Mucosa of descending colon (tissue), 3 donors: ENCODE data around the gene TRPM7. TPM values are rescaled to one million over a fixed set of nuclear protein-coding genes. Genes with fewer than 3 reads are reported as not detected.

Experiments
- ATAC-seq: fragments of 200-7000 bp; cut with Tn5 transposase; one replicate; pipeline ENCODE4 v1.9.1; 2020; ENCODE audit warnings: mild to moderate bottlenecking, moderate library complexity
- DNase-seq, 3 donors: peaks; one replicate each; pipeline ENCODE4 v3.0.0-alpha.2; 2020
- H3K36me3 ChIP-seq: fragments of 200-600 bp; one replicate; pipeline ENCODE4 v1.8.0; 2021; ENCODE audit warnings: low read depth, mild to moderate bottlenecking
- H3K4me1 ChIP-seq: fragments of 200-600 bp; one replicate; pipeline ENCODE4 v1.8.0; 2021; ENCODE audit warnings: low read depth, mild to moderate bottlenecking
- H3K4me3 ChIP-seq: fragments of 200-600 bp; one replicate; pipeline ENCODE4 v1.8.0; 2021; ENCODE audit warnings: mild to moderate bottlenecking
- H3K9me3 ChIP-seq: fragments of 200-600 bp; one replicate; pipeline ENCODE4 v1.8.0; 2021; ENCODE audit warnings: mild to moderate bottlenecking
- CTCF ChIP-seq: fragments of 200-600 bp; IDR thresholded peaks from one replicate; pipeline ENCODE4 v1.8.0; 2022; ENCODE audit warnings: antibody characterized with exemption, mild to moderate bottlenecking
- intact Hi-C, 2 donors: fragments of 100-400 bp; cut with DNase I in 1 of 2; cut with micrococcal nuclease in 1 of 2; formaldehyde crosslinking; loops; one replicate each; pipeline versions ENCODE4 v1.11.0 to v1.11.1; 2022; cut with DNase I, micrococcal nuclease
- total RNA-seq, 3 donors: library from RNA; stranded (reverse); fragmentation: NEBNext Ultra II Directional in 2 of 3; extraction: Animal tissue kit (Norgen Biotek cat#: 25700) in 2 of 3; gene quantifications; one replicate each; pipeline versions ENCODE4 v1.2.1 to v1.2.4, GENCODE V29; 2021 to 2023
- donor health status: DM: no; HTN: no; CAD: no; lungs with moderate emphysema.
- donor health status: DM: no; HTN: no; CAD: no.
- donor health status: DM: no; HTN: yes; CAD: no.

The TRPM7 gene
- total RNA-seq, 3 donors from 2014 or later: 34.7 to 39.7 (median 38.8) TPM

GRCh38 chr15:50653156-50653743 is 33.3 kb downstream of the TRPM7 start:
- Histone ChIP-seq H3K36me3 (no peaks in the 10 kb centered on the region), H3K4me1 (no peaks in the 10 kb centered on the region), H3K9me3 (no peaks in the 10 kb centered on the region), H3K4me3 (no peak overlapping the region)
- TF ChIP-seq CTCF: no peak
- intact Hi-C loops: no loop called here
- ATAC-seq: no peak
- DNase-seq: no peak

- no peak for ATAC-seq
- DNase-seq: no peak
- no peaks in the 10 kb centered on the region for H3K4me1 ChIP-seq
- H3K9me3 ChIP-seq: no peaks in the 10 kb centered on the region
- no peak for TF ChIP-seq CTCF
- H3K4me3 ChIP-seq: no peak overlapping the region
- no peaks in the 10 kb centered on the region for H3K36me3 ChIP-seq
- intact Hi-C loops: no loop called here
Observed at GRCh38 chr15:50652671-50653070, 33.9 kb downstream of the TRPM7 start.

- Histone ChIP-seq H3K9me3 (no peaks in the 10 kb centered on the region), H3K36me3 (no peaks in the 10 kb centered on the region), H3K4me3 (no peak overlapping the region), H3K4me1 (no peaks in the 10 kb centered on the region)
- ATAC-seq (no peak), DNase-seq (no peak)
- no peak for TF ChIP-seq CTCF
- intact Hi-C loops: no loop called here
Observed at GRCh38 chr15:50641318-50641717, 45.3 kb downstream of the TRPM7 start.

GRCh38 chr15:50636146-50636545 is 50.5 kb downstream of the TRPM7 start:
- Histone ChIP-seq H3K36me3 (no peaks in the 10 kb centered on the region), H3K4me3 (no peak overlapping the region), H3K9me3 (no peaks in the 10 kb centered on the region), H3K4me1 (no peaks in the 10 kb centered on the region)
- ATAC-seq: no peak
- intact Hi-C loops: no loop called here
- no peak for TF ChIP-seq CTCF
- no peak for DNase-seq

- intact Hi-C loops: no loop called here
- TF ChIP-seq CTCF: no peak
- H3K36me3 ChIP-seq: no peaks in the 10 kb centered on the region
Observed at GRCh38 chr15:50633653-50634052, 52.9 kb downstream of the TRPM7 start.

GRCh38 chr15:50628421-50628820 is 58.2 kb downstream of the TRPM7 start:
- intact Hi-C loops: no loop called here
- H3K9me3 ChIP-seq: no peaks in the 10 kb centered on the region
- TF ChIP-seq CTCF: no peak
- no peak for ATAC-seq
- H3K4me1 ChIP-seq: no peaks in the 10 kb centered on the region
- no peak overlapping the region for H3K4me3 ChIP-seq
- no peak for DNase-seq
- peaks cover 4% of the 10 kb centered on the region for H3K36me3 ChIP-seq

More at GRCh38 chr15:50633653-50634052, 52.9 kb downstream of the TRPM7 start:
- Histone ChIP-seq H3K4me1 (no peaks in the 10 kb centered on the region), H3K4me3 (no peak overlapping the region), H3K9me3 (no peaks in the 10 kb centered on the region)
- no peak for DNase-seq
- no peak for ATAC-seq
